HG02642 (cell line): Measurements from ENCODE around the gene XRCC5.
"Not testable (repeated sequence)": the region's sequence is repeated elsewhere in the genome, so short reads cannot be mapped to it uniquely, and the experiment has no call there.

Experiments
- ATAC-seq: cut with Tn5 transposase; IDR thresholded peaks from one replicate; pipeline ENCODE4 v1.9.1; 2021; ENCODE audit warnings: mild to moderate bottlenecking; ENCODE audit not compliant: unreplicated experiment, poor library complexity

XRCC5 gene

GRCh38 chr2:216183462-216183861 lies 74.3 kb downstream of the XRCC5 start:
- ATAC-seq, result no peak

- ATAC-seq, result no peak
Observed at GRCh38 chr2:216188559-216188850, 79.4 kb downstream of the XRCC5 start.

- ATAC-seq, result no peak
Observed at GRCh38 chr2:216188956-216189355, 79.8 kb downstream of the XRCC5 start.

GRCh38 chr2:216189410-216189809 lies 80.3 kb downstream of the XRCC5 start:
- ATAC-seq, result no peak

- no peak for ATAC-seq
Observed at GRCh38 chr2:216192181-216192580, 83.0 kb downstream of the XRCC5 start.

- ATAC-seq, result no peak
Observed at GRCh38 chr2:216192931-216193330, 83.8 kb downstream of the XRCC5 start.

- ATAC-seq, result no peak
Observed at GRCh38 chr2:216194013-216194412, 84.9 kb downstream of the XRCC5 start.

GRCh38 chr2:216194561-216194960 lies 85.4 kb downstream of the XRCC5 start:
- ATAC-seq, result no peak

GRCh38 chr2:216195565-216196029 lies 86.4 kb downstream of the XRCC5 start:
- ATAC-seq, result no peak

GRCh38 chr2:216201692-216202306 lies 92.7 kb downstream of the XRCC5 start:
- no peak for ATAC-seq

- ATAC-seq, result no peak
Observed at GRCh38 chr2:216202626-216203250, 93.6 kb downstream of the XRCC5 start.

- ATAC-seq, result peak; percentile 16
Observed at GRCh38 chr2:216205486-216205885, 96.3 kb downstream of the XRCC5 start.

- ATAC-seq, result peak; percentile 77
Observed at GRCh38 chr2:216206041-216206703, 97.0 kb downstream of the XRCC5 start.

GRCh38 chr2:216206821-216207220 lies 97.7 kb downstream of the XRCC5 start:
- ATAC-seq, result no peak

- ATAC-seq, result not testable (repeated sequence)
Observed at GRCh38 chr2:216208661-216209060, 99.5 kb downstream of the XRCC5 start.

- no peak for ATAC-seq
Observed at GRCh38 chr2:216210701-216211540, 101.8 kb downstream of the XRCC5 start.

- ATAC-seq, result no peak
Observed at GRCh38 chr2:216211614-216212145, 102.5 kb downstream of the XRCC5 start.

- ATAC-seq, result no peak
Observed at GRCh38 chr2:216214768-216215167, 105.6 kb downstream of the XRCC5 start.

- ATAC-seq, result no peak
Observed at GRCh38 chr2:216215658-216216390, 106.7 kb downstream of the XRCC5 start.
